BLaER1 (cell line): ENCODE data around the gene EPHB2.

Source experiments
- H3K27ac ChIP-seq: shearing (Covaris generic); formaldehyde crosslinking; 2 replicates; pipeline ENCODE4 v1.8.1; 2022
- H3K27me3 ChIP-seq: shearing (Covaris generic); formaldehyde crosslinking; 2 replicates; pipeline ENCODE4 v1.8.1; 2022
- H3K36me3 ChIP-seq: shearing (Covaris generic); formaldehyde crosslinking; 2 replicates; pipeline ENCODE4 v1.8.1; 2022
- H3K4me1 ChIP-seq: shearing (Covaris generic); formaldehyde crosslinking; 2 replicates; pipeline ENCODE4 v1.8.1; 2022
- H3K4me2 ChIP-seq: shearing (Covaris generic); formaldehyde crosslinking; 2 replicates; pipeline ENCODE4 v1.8.1; 2022
- H3K4me3 ChIP-seq: shearing (Covaris generic); formaldehyde crosslinking; 2 replicates; pipeline ENCODE4 v1.8.1; 2022
- H3K9ac ChIP-seq: shearing (Covaris generic); formaldehyde crosslinking; 2 replicates; pipeline ENCODE4 v1.8.1; 2022
- H3K9me3 ChIP-seq: shearing (Covaris generic); formaldehyde crosslinking; 2 replicates; pipeline ENCODE4 v1.8.1; 2022
- H4K20me1 ChIP-seq: shearing (Covaris generic); formaldehyde crosslinking; 2 replicates; pipeline ENCODE4 v1.8.1; 2022
- Cebpa-rat ChIP-seq: shearing (Covaris generic); IDR thresholded peaks from 2 replicates; pipeline ENCODE4 v1.8.1; 2022

The EPHB2 gene

DNA sequence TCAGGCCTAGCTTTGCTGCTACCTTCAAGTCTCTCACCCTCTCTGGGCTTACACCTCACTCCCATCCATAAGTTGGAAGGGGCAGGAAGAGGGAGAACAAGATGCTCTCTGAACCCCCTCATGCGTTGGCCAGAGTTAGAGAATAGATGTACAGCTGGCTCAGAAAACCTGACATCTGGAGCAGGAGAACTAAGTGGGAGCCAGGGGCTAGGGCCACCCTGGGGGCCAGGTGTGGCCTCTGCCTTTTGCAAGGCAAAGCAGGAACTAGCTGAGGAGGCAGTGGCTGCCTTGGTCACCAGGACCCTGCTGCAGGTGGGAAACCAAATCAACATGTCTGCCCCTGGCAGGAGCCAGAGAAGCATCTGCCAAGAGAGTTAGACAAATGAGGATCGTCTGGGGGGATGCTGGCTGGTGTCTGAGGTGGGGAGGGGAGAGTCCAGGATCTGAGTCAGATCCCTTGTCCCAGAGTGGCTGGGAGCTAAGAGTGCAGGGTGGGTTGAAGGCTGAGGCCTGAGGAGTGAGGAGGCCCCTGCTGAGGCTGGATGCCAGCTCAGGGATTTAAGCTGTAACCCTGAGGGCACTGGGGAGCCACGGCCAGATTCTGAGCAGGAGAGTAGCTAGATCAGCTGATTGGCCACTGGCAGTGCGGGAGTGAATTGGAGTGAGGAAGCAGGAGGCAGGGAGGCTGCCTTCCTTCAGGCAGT is 115.0 kb downstream of the EPHB2 start:
- TF ChIP-seq Cebpa-rat = no peak
- Histone ChIP-seq H3K27me3 (no peaks in the 10 kb centered on the region), H3K27ac (no peak overlapping the region), H3K4me1 (no peaks in the 10 kb centered on the region), H3K4me3 (no peak overlapping the region), H4K20me1 (no peaks in the 10 kb centered on the region), H3K36me3 (no peaks in the 10 kb centered on the region), H3K9me3 (no peaks in the 10 kb centered on the region), H3K4me2 (no peak overlapping the region), H3K9ac (no peak overlapping the region)

DNA sequence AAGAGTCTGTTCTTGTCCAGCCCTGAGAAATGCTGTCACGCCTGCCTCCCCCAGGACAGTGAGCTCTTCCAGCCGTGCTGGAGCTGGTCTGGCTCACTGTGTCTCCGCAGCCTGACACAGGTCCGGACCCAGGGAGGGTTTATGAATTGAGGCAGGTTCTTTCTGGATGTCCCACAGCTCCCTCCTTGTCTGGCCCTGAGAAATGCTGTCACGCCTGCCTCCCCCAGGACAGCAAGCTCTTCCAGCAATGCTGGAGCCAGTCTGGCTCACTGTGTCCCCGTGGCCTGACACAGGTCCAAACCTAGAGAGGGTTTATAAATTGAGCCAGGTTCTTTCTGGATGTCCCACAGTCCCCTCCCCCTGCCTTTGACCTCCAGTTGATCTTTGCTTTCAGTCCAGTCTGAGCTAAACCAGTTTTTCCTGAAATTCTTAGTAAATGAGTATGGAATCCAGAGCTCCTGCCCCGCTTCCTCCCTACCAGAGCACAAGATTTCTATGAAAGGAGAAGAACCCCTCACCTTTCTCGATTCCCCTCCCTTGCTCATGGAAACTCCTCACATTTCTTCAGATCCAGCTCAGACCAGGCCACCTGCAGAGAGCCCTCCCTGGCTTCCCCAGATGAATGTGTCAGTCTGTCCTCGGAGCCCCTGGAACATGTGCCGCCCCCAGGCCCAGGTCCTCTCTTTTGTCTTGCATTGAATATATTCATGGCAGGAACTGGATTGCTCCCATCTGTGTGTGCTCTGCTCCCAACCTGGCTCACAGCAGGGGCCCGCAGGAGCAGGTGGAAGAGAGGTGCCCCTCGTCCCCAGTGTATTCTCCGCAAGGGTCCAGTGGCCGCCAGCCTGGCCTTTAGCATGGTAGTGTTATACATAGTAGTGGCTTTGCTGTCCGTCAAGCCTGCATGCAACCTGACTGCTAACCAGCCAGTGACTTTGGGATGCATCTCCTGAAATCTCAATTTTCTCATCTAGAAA is 116.3 kb downstream of the EPHB2 start:
- Histone ChIP-seq H3K4me1 (no peaks in the 10 kb centered on the region), H3K4me2 (no peak overlapping the region)

DNA sequence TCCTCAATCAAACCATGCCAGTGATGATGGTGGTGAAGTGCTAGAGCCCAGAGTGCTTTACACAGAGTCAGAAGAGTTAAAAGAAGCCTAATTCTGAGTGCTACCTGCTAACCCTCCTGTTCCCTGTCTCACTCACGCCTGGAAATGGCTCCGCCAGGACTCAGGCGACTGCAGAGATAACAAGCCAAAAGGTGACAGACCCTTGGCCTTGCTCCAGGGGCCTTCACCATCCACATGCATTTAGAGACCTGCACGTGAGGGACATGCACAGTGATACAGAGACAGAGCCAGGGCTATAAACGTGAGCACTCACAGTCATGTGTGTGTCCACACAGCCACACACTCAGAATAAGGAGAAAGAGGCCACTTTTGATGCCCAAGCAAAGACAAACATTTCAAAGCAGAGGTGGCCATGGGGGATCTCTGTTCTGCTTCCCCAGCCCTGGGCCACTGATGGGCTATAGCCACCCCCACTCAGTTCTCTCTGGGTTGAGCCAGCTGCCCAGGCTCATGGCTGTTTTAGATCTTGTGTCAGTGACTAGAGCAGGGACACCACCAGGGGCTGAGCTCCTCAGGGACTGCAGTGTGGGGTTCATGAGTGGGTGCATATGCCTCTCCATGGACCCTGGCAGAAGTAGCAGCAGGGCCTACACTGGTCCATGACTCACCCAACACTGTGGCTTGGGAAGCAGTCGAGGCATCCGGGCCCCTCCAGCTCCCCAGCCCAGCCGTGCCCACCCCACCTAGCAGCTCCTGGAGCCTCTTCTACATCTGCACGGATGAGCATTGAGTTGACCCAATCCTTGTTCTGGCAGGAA is 117.2 kb downstream of the EPHB2 start:
- H4K20me1 ChIP-seq = no peaks in the 10 kb centered on the region
- no peaks in the 10 kb centered on the region for H3K4me1 ChIP-seq
- no peaks in the 10 kb centered on the region for H3K27me3 ChIP-seq
- TF ChIP-seq Cebpa-rat = no peak
- H3K36me3 ChIP-seq = no peaks in the 10 kb centered on the region
- no peak overlapping the region for H3K27ac ChIP-seq
- no peak overlapping the region for H3K4me3 ChIP-seq
- no peak overlapping the region for H3K9ac ChIP-seq
- H3K9me3 ChIP-seq = no peaks in the 10 kb centered on the region
- H3K4me2 ChIP-seq = no peak overlapping the region

More for the DNA sequence above, 116.3 kb downstream of the EPHB2 start:
- no peaks in the 10 kb centered on the region for H4K20me1 ChIP-seq
- H3K9me3 ChIP-seq = no peaks in the 10 kb centered on the region
- H3K4me3 ChIP-seq = no peak overlapping the region
- TF ChIP-seq Cebpa-rat = no peak
- no peaks in the 10 kb centered on the region for H3K27me3 ChIP-seq
- no peak overlapping the region for H3K9ac ChIP-seq
- no peaks in the 10 kb centered on the region for H3K36me3 ChIP-seq
- no peak overlapping the region for H3K27ac ChIP-seq

DNA sequence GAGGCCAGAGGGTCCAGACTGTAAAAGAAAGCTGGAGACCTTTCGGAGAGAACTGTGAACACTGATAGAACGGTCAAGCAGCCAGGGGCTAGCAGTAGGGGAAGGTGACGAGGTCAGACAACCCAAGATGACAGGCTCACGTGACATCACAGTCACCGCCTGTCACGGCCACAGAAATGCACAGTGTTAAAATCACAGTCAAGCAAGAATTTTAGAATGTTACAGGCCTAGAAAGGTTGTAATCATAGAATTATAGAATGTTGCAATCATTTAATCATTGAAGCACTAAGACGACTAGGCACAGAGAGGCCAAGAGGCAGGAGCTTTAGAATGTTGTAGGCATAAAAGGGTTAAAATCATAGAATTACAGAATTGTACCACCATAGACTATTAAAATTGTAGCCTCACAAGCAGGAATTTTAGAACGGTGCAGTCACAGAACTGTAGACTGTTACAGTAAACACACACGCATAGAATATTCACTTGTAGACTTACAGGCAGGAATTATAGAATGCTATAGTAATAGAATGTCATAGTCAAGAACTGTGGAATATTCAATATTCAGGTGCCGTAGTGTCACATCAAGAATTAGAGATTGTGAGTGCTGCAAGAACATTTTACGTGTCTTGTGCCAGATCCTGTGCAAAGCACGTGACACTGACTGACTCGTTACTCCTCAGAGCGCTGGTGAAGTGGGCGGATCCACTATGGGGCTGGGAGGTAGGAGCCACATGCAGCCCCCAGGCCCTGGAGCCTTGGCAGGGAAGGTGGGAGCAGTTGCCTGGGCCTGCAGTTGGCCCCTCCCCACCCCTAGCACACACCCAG is 118.1 kb downstream of the EPHB2 start:
- no peak overlapping the region for H3K9ac ChIP-seq
- TF ChIP-seq Cebpa-rat = no peak
- H3K9me3 ChIP-seq = no peaks in the 10 kb centered on the region
- H3K4me2 ChIP-seq = no peak overlapping the region
- no peaks in the 10 kb centered on the region for H3K36me3 ChIP-seq
- H4K20me1 ChIP-seq = no peaks in the 10 kb centered on the region
- H3K27me3 ChIP-seq = no peaks in the 10 kb centered on the region
- H3K27ac ChIP-seq = no peak overlapping the region
- H3K4me1 ChIP-seq = no peaks in the 10 kb centered on the region
- H3K4me3 ChIP-seq = no peak overlapping the region

DNA sequence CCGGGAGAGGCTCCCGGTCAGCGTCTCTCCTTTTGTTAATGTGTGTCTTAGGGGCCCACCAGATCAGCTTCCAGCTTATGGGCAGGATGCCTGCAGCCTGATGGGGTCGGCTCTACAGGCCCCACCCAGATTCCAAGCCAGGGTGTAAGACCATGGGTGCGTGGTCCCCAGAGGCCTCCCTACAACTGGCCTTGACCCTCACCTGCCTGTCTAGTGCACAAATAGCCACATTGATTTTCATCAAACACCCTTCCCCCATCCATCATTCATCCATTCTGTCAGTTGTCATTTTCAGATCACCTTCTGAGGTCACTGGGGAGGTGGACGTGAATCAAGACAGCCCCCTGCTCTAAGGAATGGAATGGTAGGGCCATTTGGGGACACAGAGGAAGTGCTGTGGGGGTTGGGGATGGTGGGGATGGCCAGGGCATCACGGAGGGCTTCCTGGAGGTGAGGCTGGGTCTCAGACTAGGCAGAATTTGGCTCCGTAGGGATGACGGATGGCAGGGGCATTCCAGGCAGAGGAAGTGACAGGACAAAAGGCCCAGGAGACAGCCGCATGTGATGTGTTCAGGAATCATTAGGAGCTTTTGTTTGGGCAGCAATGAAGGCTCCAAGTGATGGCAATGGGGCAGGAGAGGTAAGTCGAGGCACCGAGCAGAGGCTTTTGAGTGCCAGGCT is 118.8 kb downstream of the EPHB2 start:
- no peak overlapping the region for H3K27ac ChIP-seq
- TF ChIP-seq Cebpa-rat = no peak
- no peaks in the 10 kb centered on the region for H3K9me3 ChIP-seq
- no peak overlapping the region for H3K4me2 ChIP-seq
- no peaks in the 10 kb centered on the region for H3K36me3 ChIP-seq
- no peaks in the 10 kb centered on the region for H3K4me1 ChIP-seq
- H3K9ac ChIP-seq = no peak overlapping the region
- H3K27me3 ChIP-seq = no peaks in the 10 kb centered on the region
- H4K20me1 ChIP-seq = no peaks in the 10 kb centered on the region
- no peak overlapping the region for H3K4me3 ChIP-seq

DNA sequence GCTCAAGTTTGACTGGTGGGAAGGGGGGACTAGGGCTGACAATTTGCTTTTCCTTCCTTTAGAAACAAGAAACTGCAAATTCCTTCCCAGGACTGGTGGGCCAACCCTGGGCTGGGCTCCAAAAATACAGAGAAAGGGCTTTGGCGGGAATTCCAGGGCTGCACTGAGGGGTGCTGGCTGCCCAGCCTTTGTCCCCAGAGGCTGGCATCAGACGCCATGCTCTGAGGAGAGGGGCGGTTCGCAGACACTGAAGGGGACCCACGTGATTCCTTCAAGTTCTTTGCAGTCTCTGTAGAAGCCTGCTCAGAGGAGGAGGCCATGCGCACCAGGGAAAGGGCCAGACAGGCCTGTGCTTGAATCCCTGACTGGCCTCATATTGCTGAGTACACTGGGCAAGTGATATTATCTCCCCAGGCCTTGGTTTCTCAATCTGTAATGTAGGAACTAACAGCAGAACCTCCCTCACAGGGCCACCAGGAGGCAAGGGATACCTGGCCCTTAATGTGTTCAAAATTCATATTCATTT is 119.5 kb downstream of the EPHB2 start:
- H3K9ac ChIP-seq = no peak overlapping the region
- H3K9me3 ChIP-seq = no peaks in the 10 kb centered on the region
- no peaks in the 10 kb centered on the region for H3K4me1 ChIP-seq
- no peak overlapping the region for H3K4me3 ChIP-seq
- H3K36me3 ChIP-seq = no peaks in the 10 kb centered on the region
- no peak for TF ChIP-seq Cebpa-rat
- H3K4me2 ChIP-seq = no peak overlapping the region
- H4K20me1 ChIP-seq = no peaks in the 10 kb centered on the region
- H3K27ac ChIP-seq = no peak overlapping the region
- no peaks in the 10 kb centered on the region for H3K27me3 ChIP-seq

DNA sequence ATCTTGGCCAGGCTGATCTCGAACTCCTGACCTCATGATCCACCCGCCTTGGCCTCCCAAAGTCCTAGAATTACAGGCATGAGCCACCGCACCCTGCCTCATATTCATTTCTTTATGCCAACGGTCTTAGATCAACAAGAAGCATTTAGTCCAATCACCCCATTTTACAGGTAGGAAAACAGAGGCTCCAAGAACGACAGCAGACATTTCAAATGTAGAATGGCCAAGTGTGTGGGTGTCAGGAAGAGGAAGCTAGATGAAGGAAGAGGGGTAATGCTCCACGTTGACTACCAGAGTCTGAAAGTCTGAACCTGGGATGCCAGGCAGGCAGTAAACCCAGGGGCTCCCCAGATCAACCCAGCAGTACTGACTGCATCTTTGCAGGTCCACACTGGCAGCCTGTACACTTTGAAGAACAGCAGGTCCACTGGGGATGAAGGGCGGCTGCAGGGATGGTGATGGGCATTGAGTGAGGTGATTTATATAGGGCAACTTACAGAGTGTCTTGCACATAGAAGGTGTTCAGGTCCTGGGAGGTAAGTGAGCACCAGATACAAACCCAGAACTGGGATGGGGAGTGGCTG is 120.2 kb downstream of the EPHB2 start:
- H3K36me3 ChIP-seq = no peaks in the 10 kb centered on the region
- H3K27me3 ChIP-seq = no peaks in the 10 kb centered on the region
- H3K4me3 ChIP-seq = no peak overlapping the region
- no peak overlapping the region for H3K9ac ChIP-seq
- H3K4me1 ChIP-seq = no peaks in the 10 kb centered on the region
- TF ChIP-seq Cebpa-rat = no peak
- no peaks in the 10 kb centered on the region for H4K20me1 ChIP-seq
- no peaks in the 10 kb centered on the region for H3K9me3 ChIP-seq
- H3K27ac ChIP-seq = no peak overlapping the region
- no peak overlapping the region for H3K4me2 ChIP-seq

DNA sequence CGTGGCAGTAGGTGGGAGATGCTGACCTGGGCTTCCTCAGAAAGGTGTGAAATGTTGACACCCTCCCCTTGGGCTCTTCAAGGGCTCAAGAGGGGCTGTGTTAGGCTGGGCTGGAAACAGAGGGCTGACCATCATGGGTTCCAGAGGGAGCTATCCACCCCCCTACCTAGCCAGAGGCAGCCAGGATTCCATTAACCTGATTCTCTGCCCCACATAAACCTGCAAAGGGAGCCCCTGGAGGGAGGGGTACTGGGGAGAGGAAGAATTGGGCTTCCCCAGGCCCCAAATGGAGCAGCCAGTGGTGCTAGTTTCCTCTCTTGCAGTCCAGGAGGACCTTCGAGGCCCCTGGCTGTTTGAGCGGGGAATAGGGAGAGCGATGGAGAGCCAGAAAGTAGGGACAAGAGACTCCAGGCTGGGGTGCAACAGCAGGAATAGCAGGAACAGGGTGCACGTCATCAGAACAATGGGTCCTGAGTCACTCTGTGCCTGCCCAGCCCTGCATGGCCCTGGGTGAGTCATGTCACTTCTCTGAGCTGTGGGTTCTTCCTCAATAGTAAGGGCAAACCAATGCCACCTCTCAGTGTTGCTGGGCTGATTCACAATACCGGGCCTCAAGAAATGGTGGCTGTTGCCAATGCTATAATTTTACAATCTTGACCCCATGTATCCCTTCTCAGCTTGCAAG is 121.2 kb downstream of the EPHB2 start:
- H4K20me1 ChIP-seq = no peaks in the 10 kb centered on the region
- H3K4me2 ChIP-seq = no peak overlapping the region
- no peak overlapping the region for H3K27ac ChIP-seq
- H3K36me3 ChIP-seq = no peaks in the 10 kb centered on the region
- no peaks in the 10 kb centered on the region for H3K9me3 ChIP-seq
- H3K9ac ChIP-seq = no peak overlapping the region
- no peaks in the 10 kb centered on the region for H3K4me1 ChIP-seq
- H3K4me3 ChIP-seq = no peak overlapping the region
- no peak for TF ChIP-seq Cebpa-rat
- no peaks in the 10 kb centered on the region for H3K27me3 ChIP-seq
